K562 (cell line): ENCODE results near the gene RAB24. TPM values are rescaled to one million over a fixed set of nuclear protein-coding genes. Genes with fewer than 3 reads are reported as not detected.

ENCODE experiments used
- CBX5 ChIP-seq: IDR thresholded peaks from 2 replicates; pipeline ENCODE4 v1.6.1; 2014; ENCODE audit warnings: low read depth, borderline replicate concordance
- CEBPZ ChIP-seq: fragments of 150-350 bp; IDR thresholded peaks from 2 replicates; pipeline ENCODE4 v1.6.1; 2014; ENCODE audit warnings: low read depth, mild to moderate bottlenecking, low read length, borderline replicate concordance
- CREB1 ChIP-seq, 2 experiments: sonication (generic) in 1 of 2; formaldehyde crosslinking in 1 of 2; IDR thresholded peaks; 2 replicates each; pipeline versions ENCODE4 v1.6.1 to v1.8.0; 2012 to 2022; ENCODE audit warnings: inconsistent platforms in 1 of 2, mild to moderate bottlenecking in 1 of 2, missing genetic modification reagents in 1 of 2, moderate library complexity in 1 of 2
- CXXC5 ChIP-seq: fragments of 250-450 bp; sonication (Bioruptor Pico); IDR thresholded peaks from 2 replicates; pipeline ENCODE4 v1.8.0; 2022; ENCODE audit warnings: inconsistent platforms, mild to moderate bottlenecking, moderate library complexity
- FOXK1 ChIP-seq: sonication (generic); formaldehyde crosslinking; IDR thresholded peaks from 2 replicates; pipeline ENCODE4 v1.8.0; 2022; ENCODE audit warnings: missing genetic modification reagents, mild to moderate bottlenecking, borderline replicate concordance
- NFE2L1 ChIP-seq: fragments of 450-650 bp; IDR thresholded peaks from 2 replicates; pipeline ENCODE4 v1.6.1; 2016; ENCODE audit warnings: missing genetic modification characterization, low read depth, mild to moderate bottlenecking, missing compliant biosample characterization, moderate library complexity, borderline replicate concordance
- NFIC ChIP-seq: fragments of 450-650 bp; IDR thresholded peaks from 2 replicates; pipeline ENCODE4 v1.6.1; 2017; ENCODE audit warnings: mild to moderate bottlenecking, inconsistent platforms
- PCBP2 ChIP-seq: fragments of 200-400 bp; formaldehyde crosslinking; IDR thresholded peaks from 2 replicates; pipeline ENCODE4 v1.6.1; 2018; ENCODE audit warnings: low read length, low read depth, mild to moderate bottlenecking, moderate library complexity; ENCODE audit not compliant: poor library complexity, severe bottlenecking
- PREB ChIP-seq: sonication (generic); formaldehyde crosslinking; IDR thresholded peaks from 2 replicates; pipeline ENCODE4 v1.8.1; 2023; ENCODE audit warnings: mild to moderate bottlenecking, missing genetic modification reagents
- RBFOX2 ChIP-seq: fragments of 200-400 bp; formaldehyde crosslinking; IDR thresholded peaks from 2 replicates; pipeline ENCODE4 v1.6.1; 2017; ENCODE audit warnings: low read depth, mild to moderate bottlenecking, low read length, moderate library complexity
- RFX1 ChIP-seq: fragments of 450-650 bp; IDR thresholded peaks from 2 replicates; pipeline ENCODE4 v1.6.1; 2016; ENCODE audit warnings: mild to moderate bottlenecking, moderate library complexity
- STAG1 ChIP-seq: sonication (generic); formaldehyde crosslinking; IDR thresholded peaks from 2 replicates; pipeline ENCODE4 v1.5.0; 2020; ENCODE audit warnings: missing genetic modification reagents, borderline replicate concordance
- TBL1XR1 ChIP-seq, 2 experiments: IDR thresholded peaks; 2 replicates each; pipeline ENCODE4 v1.6.1; 2012; ENCODE audit warnings: improper control_type of control experiment in 2 of 2, low read length in 2 of 2, mild to moderate bottlenecking in 1 of 2
- ZNF830 ChIP-seq: fragments of 250-450 bp; sonication (Bioruptor Pico); IDR thresholded peaks from 2 replicates; pipeline ENCODE4 v1.5.0; 2021; ENCODE audit warnings: mild to moderate bottlenecking
- polyA plus RNA-seq, 8 experiments: library from polyadenylated mRNA; depleted of rRNA in 4 of 8; stranded (reverse) in 5 of 8; unstranded in 3 of 8; fragments of >200 nt; fragmentation: Nextera tagmentation in 2 of 8; fragmentation: Illumina TruSeq in 1 of 8; extraction: Ambion mirVana in 2 of 8; extraction: Trizol in 1 of 8; gene quantifications; 2 replicates each; pipeline versions ENCODE4 v1.2.1 to v1.2.3, GENCODE V29; 2011 to 2014; ENCODE audit warnings: inconsistent platforms in 1 of 8, missing spikeins in 1 of 8
- total RNA-seq, 7 experiments: library from RNA; depleted of rRNA in 6 of 7; stranded (reverse); fragments of >200 nt in 6 of 7; fragmentation: Illumina TruSeq in 2 of 7; extraction: Trizol in 2 of 7; gene quantifications; 2 replicates each; pipeline versions ENCODE4 v1.2.1 to v1.2.3, GENCODE V29; 2011 to 2021; ENCODE audit warnings: low replicate concordance in 1 of 7
- TF ChIP-seq, protein P1 (sequence below): sonication (generic); formaldehyde crosslinking; IDR thresholded peaks from 2 replicates; pipeline ENCODE4 v1.8.1; 2023; ENCODE audit warnings: mild to moderate bottlenecking, missing genetic modification reagents, moderate library complexity
- TF ChIP-seq, protein P2 (sequence below): fragments of 450-650 bp; IDR thresholded peaks from 2 replicates; pipeline ENCODE4 v1.6.1; 2017; ENCODE audit warnings: antibody characterized with exemption, mild to moderate bottlenecking

Gene RAB24
- total and polyA plus RNA-seq, 9 of the 15 experiments (the other 6 are each of a cell fraction or from before 2014, with no cell fraction given): 13.9 to 107 (median 34.8) TPM

- TF ChIP-seq TBL1XR1 (IDR thresholded peaks at IDR 0.05; ENCODE audit: low read length in 2 of 2) (peak in 1 of 2 experiments; percentile 25; a peak in 1 of 4 replicates), CXXC5 (CRISPR knock-in tag) (peak; percentile 94), RFX1 (no peak; the same call in 1 of the 2 replicates), PREB (CRISPR knock-in tag) (peak; percentile 76), RBFOX2 (peak; percentile 94), NFIC (peak; percentile 49), CEBPZ (no peak), NFE2L1 (tag) (no peak), CREB1 (IDR thresholded peaks at IDR 0.05) (peak; percentile 71), CREB1 (CRISPR knock-in tag; IDR thresholded peaks at IDR 0.05) (peak; percentile 81), CBX5 (no peak), ZNF830 (CRISPR knock-in tag) (no peak), STAG1 (CRISPR knock-in tag) (no peak), PCBP2 (no peak), FOXK1 (CRISPR knock-in tag) (no peak)
- TF ChIP-seq, protein P1, sequence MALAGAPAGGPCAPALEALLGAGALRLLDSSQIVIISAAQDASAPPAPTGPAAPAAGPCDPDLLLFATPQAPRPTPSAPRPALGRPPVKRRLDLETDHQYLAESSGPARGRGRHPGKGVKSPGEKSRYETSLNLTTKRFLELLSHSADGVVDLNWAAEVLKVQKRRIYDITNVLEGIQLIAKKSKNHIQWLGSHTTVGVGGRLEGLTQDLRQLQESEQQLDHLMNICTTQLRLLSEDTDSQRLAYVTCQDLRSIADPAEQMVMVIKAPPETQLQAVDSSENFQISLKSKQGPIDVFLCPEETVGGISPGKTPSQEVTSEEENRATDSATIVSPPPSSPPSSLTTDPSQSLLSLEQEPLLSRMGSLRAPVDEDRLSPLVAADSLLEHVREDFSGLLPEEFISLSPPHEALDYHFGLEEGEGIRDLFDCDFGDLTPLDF: peak; percentile 85
- TF ChIP-seq, protein P2, sequence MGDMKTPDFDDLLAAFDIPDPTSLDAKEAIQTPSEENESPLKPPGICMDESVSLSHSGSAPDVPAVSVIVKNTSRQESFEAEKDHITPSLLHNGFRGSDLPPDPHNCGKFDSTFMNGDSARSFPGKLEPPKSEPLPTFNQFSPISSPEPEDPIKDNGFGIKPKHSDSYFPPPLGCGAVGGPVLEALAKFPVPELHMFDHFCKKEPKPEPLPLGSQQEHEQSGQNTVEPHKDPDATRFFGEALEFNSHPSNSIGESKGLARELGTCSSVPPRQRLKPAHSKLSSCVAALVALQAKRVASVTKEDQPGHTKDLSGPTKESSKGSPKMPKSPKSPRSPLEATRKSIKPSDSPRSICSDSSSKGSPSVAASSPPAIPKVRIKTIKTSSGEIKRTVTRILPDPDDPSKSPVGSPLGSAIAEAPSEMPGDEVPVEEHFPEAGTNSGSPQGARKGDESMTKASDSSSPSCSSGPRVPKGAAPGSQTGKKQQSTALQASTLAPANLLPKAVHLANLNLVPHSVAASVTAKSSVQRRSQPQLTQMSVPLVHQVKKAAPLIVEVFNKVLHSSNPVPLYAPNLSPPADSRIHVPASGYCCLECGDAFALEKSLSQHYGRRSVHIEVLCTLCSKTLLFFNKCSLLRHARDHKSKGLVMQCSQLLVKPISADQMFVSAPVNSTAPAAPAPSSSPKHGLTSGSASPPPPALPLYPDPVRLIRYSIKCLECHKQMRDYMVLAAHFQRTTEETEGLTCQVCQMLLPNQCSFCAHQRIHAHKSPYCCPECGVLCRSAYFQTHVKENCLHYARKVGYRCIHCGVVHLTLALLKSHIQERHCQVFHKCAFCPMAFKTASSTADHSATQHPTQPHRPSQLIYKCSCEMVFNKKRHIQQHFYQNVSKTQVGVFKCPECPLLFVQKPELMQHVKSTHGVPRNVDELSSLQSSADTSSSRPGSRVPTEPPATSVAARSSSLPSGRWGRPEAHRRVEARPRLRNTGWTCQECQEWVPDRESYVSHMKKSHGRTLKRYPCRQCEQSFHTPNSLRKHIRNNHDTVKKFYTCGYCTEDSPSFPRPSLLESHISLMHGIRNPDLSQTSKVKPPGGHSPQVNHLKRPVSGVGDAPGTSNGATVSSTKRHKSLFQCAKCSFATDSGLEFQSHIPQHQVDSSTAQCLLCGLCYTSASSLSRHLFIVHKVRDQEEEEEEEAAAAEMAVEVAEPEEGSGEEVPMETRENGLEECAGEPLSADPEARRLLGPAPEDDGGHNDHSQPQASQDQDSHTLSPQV: peak; percentile 20; the same call in 1 of the 2 replicates
Measured at GRCh38 chr5:177351392-177352329, 48.1 kb upstream of the RAB24 start, which contains the start of gene LMAN2 (continued).
